GM12878 (cell line): ENCODE data around the gene BCKDHB. TPM values are rescaled to one million over a fixed set of nuclear protein-coding genes. Genes with fewer than 3 reads are reported as not detected.

ENCODE experiments used
- ATAC-seq: fragments of 200-7000 bp; cut with Tn5 transposase; 3 replicates; pipeline ENCODE4 v1.9.1; 2020; ENCODE audit warnings: mild to moderate bottlenecking, moderate library complexity
- BruUV-seq: library from RNA; stranded (reverse); fragments of 400-500 nt; replicated peaks from 2 replicates; lab custom pipeline; 2021; lab: Mats Ljungman, UMichigan
- CTCF ChIA-PET: fragments of 300-600 bp; sonication (Branson Sonifier 250); formaldehyde crosslinking; extraction: SDS; loops from one replicate; lab custom pipeline; 2021; ENCODE audit warnings: inconsistent platforms; lab: Yijun Ruan, JAX
- POLR2A ChIA-PET: fragments of 350-600 bp; formaldehyde crosslinking; extraction: SDS; loops from one replicate; lab custom pipeline; 2021; ENCODE audit warnings: inconsistent platforms; lab: Charles Lee
- RAD21 ChIA-PET: fragments of 300-600 bp; sonication (Branson Sonifier 250); formaldehyde crosslinking; loops from one replicate; lab custom pipeline; 2023; ENCODE audit warnings: antibody characterized with exemption; ENCODE audit not compliant: unreplicated experiment; lab: Charles Lee
- SMC1A ChIA-PET: fragments of 300-600 bp; sonication (Branson Sonifier 250); formaldehyde crosslinking; loops from one replicate; lab custom pipeline; 2023; ENCODE audit not compliant: unreplicated experiment, uncharacterized antibody; lab: Charles Lee
- DNase-seq: peaks from one replicate; pipeline ENCODE4 v3.0.0-alpha.2; 2011; ENCODE audit warnings: low read depth, low spot score
- FAIRE-seq: peaks from 3 replicates; lab custom pipeline; 2011; peaks lifted over from hg19 to GRCh38; lab: Jason Lieb, UNC
- H2AFZ ChIP-seq: 2 replicates; pipeline ENCODE4 v1.6.0; 2011; ENCODE audit warnings: low read depth, low read length, control low read depth; ENCODE audit not compliant: control insufficient read depth
- H3K27ac ChIP-seq: 2 replicates; pipeline ENCODE4 v1.5.1; 2011; ENCODE audit warnings: control low read depth; ENCODE audit not compliant: control insufficient read depth, insufficient read depth
- H3K27me3 ChIP-seq, 2 experiments: replicated peaks in 1 of 2; 2 replicates each; pipeline versions ENCODE4 v1.6.0 to v1.6.1; 2011; ENCODE audit warnings: low read length in 1 of 2; ENCODE audit not compliant: control insufficient read depth in 2 of 2, insufficient read depth in 2 of 2
- H3K36me3 ChIP-seq, 2 experiments: 2 replicates each; pipeline ENCODE4 v1.5.1; 2011; ENCODE audit warnings: low read length in 1 of 2; ENCODE audit not compliant: control insufficient read depth in 2 of 2, insufficient read depth in 2 of 2
- H3K4me1 ChIP-seq: 2 replicates; pipeline ENCODE4 v1.6.1; 2011; ENCODE audit warnings: mild to moderate bottlenecking, low read length, moderate library complexity, mixed read lengths; ENCODE audit not compliant: control insufficient read depth, insufficient read depth
- H3K4me2 ChIP-seq: 2 replicates; pipeline ENCODE4 v1.6.0; 2011; ENCODE audit warnings: control low read depth; ENCODE audit not compliant: control insufficient read depth, insufficient read depth
- H3K4me3 ChIP-seq: fragments of 200-600 bp; sonication (generic); 2 replicates; pipeline ENCODE4 v1.5.1; 2016
- H3K79me2 ChIP-seq: 2 replicates; pipeline ENCODE4 v1.6.0; 2011; ENCODE audit warnings: low read length; ENCODE audit not compliant: control insufficient read depth, insufficient read depth
- H3K9ac ChIP-seq: 2 replicates; pipeline ENCODE4 v1.8.0; 2011; ENCODE audit warnings: low read length, control low read depth, mixed read lengths; ENCODE audit not compliant: control insufficient read depth, insufficient read depth
- H3K9me3 ChIP-seq: replicated peaks from 3 replicates; pipeline ENCODE4 v1.5.1; 2011; ENCODE audit warnings: mild to moderate bottlenecking, low read length; ENCODE audit not compliant: control insufficient read depth, insufficient read depth
- H4K20me1 ChIP-seq: 2 replicates; pipeline ENCODE4 v1.6.0; 2011; ENCODE audit not compliant: control insufficient read depth, insufficient read depth
- BCL11A ChIP-seq: IDR thresholded peaks from 2 replicates; pipeline ENCODE4 v1.6.1; 2011; ENCODE audit warnings: low read depth, low read length
- EED ChIP-seq: sonication (generic); IDR thresholded peaks from 2 replicates; pipeline ENCODE4 v1.6.1; 2016; ENCODE audit warnings: antibody characterized with exemption, low read depth
- EP300 ChIP-seq, 2 experiments: fragments of 150-350 bp in 1 of 2; IDR thresholded peaks; 2 replicates each; pipeline ENCODE4 v1.6.1; 2011 to 2012; ENCODE audit warnings: low read depth in 2 of 2, low read length in 2 of 2, borderline replicate concordance in 1 of 2, improper control_type of control experiment in 1 of 2, inconsistent platforms in 1 of 2; ENCODE audit not compliant: control insufficient read depth in 1 of 2
- FOS ChIP-seq: IDR thresholded peaks from 3 replicates; pipeline ENCODE4 v1.6.1; 2011; ENCODE audit warnings: borderline replicate concordance; ENCODE audit not compliant: insufficient read length; ENCODE audit errors: extremely low read depth
- HDGF ChIP-seq: fragments of 450-650 bp; IDR thresholded peaks from 2 replicates; pipeline ENCODE4 v1.6.1; 2016; ENCODE audit warnings: antibody characterized with exemption
- JUNB ChIP-seq: IDR thresholded peaks from 2 replicates; pipeline ENCODE4 v1.6.1; 2016; ENCODE audit warnings: antibody characterized with exemption, mild to moderate bottlenecking
- JUND ChIP-seq: IDR thresholded peaks from 2 replicates; pipeline ENCODE4 v1.6.1; 2012; ENCODE audit warnings: low read depth, mild to moderate bottlenecking, low read length, improper control_type of control experiment, moderate library complexity
- MXI1 ChIP-seq: fragments of 150-350 bp; IDR thresholded peaks from 2 replicates; pipeline ENCODE4 v1.6.1; 2011; ENCODE audit warnings: low read depth, mild to moderate bottlenecking, inconsistent platforms, low read length, improper control_type of control experiment
- MYC ChIP-seq: IDR thresholded peaks from 2 replicates; pipeline ENCODE4 v1.6.1; 2011; ENCODE audit warnings: mild to moderate bottlenecking, low read length, moderate library complexity, inconsistent platforms; ENCODE audit not compliant: insufficient read depth, insufficient replicate concordance, insufficient read length, severe bottlenecking
- PBX3 ChIP-seq: IDR thresholded peaks from 2 replicates; pipeline ENCODE4 v1.6.1; 2011; ENCODE audit warnings: mild to moderate bottlenecking, low read depth, low read length, moderate library complexity; ENCODE audit not compliant: insufficient replicate concordance
- ZBTB11 ChIP-seq: fragments of 450-650 bp; formaldehyde crosslinking; IDR thresholded peaks from 2 replicates; pipeline ENCODE4 v1.5.0; 2022; ENCODE audit warnings: mild to moderate bottlenecking, missing genetic modification characterization
- in situ Hi-C: fragments of 300-500 bp; cut with MboI; formaldehyde crosslinking; loops from 9 replicates; pipeline ENCODE4 v1.14.3; 2018; ENCODE audit warnings: mixed read lengths
- intact Hi-C: fragments of 100-400 bp; cut with micrococcal nuclease; formaldehyde crosslinking; loops from one replicate; pipeline ENCODE4 v1.14.2; 2022; ENCODE audit not compliant: unreplicated experiment
- polyA plus RNA-seq, 11 experiments: library from polyadenylated mRNA; depleted of rRNA in 4 of 11; unstranded in 6 of 11; stranded (reverse) in 5 of 11; fragments of >200 nt; fragmentation: Nextera tagmentation in 4 of 11; fragmentation: Illumina TruSeq in 1 of 11; extraction: Ambion mirVana in 4 of 11; extraction: Trizol in 1 of 11; gene quantifications; 1 replicate in 1 of 11; 2 replicates in 10 of 11; pipeline versions ENCODE4 v1.2.1 to v1.2.3, GENCODE V29; 2011 to 2016; ENCODE audit warnings: inconsistent platforms in 2 of 11, missing spikeins in 2 of 11, low read depth in 1 of 11
- total RNA-seq, 4 experiments: library from RNA; depleted of rRNA in 3 of 4; stranded (reverse); fragments of >200 nt in 3 of 4; fragmentation: Illumina TruSeq in 1 of 4; extraction: Trizol in 1 of 4; gene quantifications; 2 replicates each; pipeline versions ENCODE4 v1.2.1 to v1.2.3, GENCODE V29; 2013 to 2021

Gene BCKDHB
- total and polyA plus RNA-seq, 10 of the 15 experiments (the other 5 are each of a cell fraction or from before 2014, with no cell fraction given): 12.9 to 57.1 (median 25.3) TPM

- intact Hi-C loops (no loop called here), in situ Hi-C loops (no loop called here)
- Histone ChIP-seq H4K20me1 (no peaks in the 10 kb centered on the region), H3K4me3 (no peak overlapping the region), H3K27me3 (no peaks in the 10 kb centered on the region), H3K27ac (no peak overlapping the region), H2AFZ (no peak overlapping the region), H3K4me2 (no peak overlapping the region), H3K9ac (no peak overlapping the region), H3K9me3 (no peaks in the 10 kb centered on the region), H3K36me3 (no peaks in the 10 kb centered on the region), H3K4me1 (no peaks in the 10 kb centered on the region), H3K79me2 (no peaks in the 10 kb centered on the region)
- FAIRE-seq (no peak), ATAC-seq (no peak), DNase-seq (no peak)
- no TSS peak for BruUV-seq
- ChIA-PET RAD21 (no interaction called here), POLR2A (no interaction called here), CTCF (no interaction called here), SMC1A (interaction anchor here (0.8 to 1.1 kb wide), 2 partner anchors 29 to 88 kb away, joined by 3 read pairs; no protein-coding TSS in a partner anchor)
- TF ChIP-seq MXI1 (no peak), JUNB (no peak), PBX3 (no peak), FOS (no peak), ZBTB11 (no peak), BCL11A (no peak), MYC (no peak), JUND (no peak), EED (no peak), EP300 (IDR thresholded peaks at IDR 0.05; ENCODE audit: borderline replicate concordance in 1 of 2, control insufficient read depth in 1 of 2, low read depth in 2 of 2, low read length in 2 of 2) (no peak), HDGF (no peak)
These were observed 196.2 kb downstream of the BCKDHB start for GRCh38 chr6:80302716-80303115.
